Right lobe of liver (tissue), 4 donors: ENCODE results near the gene KAT6B.

Source experiments
- CTCF ChIP-seq, 4 donors: fragments of 200-600 bp in 3 of 4; fragments of 450-650 bp in 1 of 4; IDR thresholded peaks; one replicate each; pipeline versions ENCODE4 v1.5.1 to v1.8.0; 2016 to 2022; ENCODE audit warnings: antibody characterized with exemption in 4 of 4, mild to moderate bottlenecking in 2 of 4
- POLR2A ChIP-seq: fragments of 450-650 bp; IDR thresholded peaks from one replicate; pipeline ENCODE4 v1.6.1; 2017; ENCODE audit warnings: antibody characterized with exemption, mild to moderate bottlenecking
- donor health status: DM: no; HTN: no; CAD: no.
- donor health status: DM: no; HTN: no; CAD: no.
- donor health status: DM: no; HTN: yes; CAD: no.

- TF ChIP-seq CTCF (IDR thresholded peaks at IDR 0.05) (no peak), POLR2A (no peak)
Measured at GRCh38 chr10:74855027-74855426, 28.6 kb downstream of the KAT6B start.
